ENCODE measurements around the gene GPSM1. TPM values are rescaled to one million over a fixed set of nuclear protein-coding genes. Genes with fewer than 3 reads are reported as not detected.

Gene GPSM1
- total and polyA plus RNA-seq, 9 of the 15 experiments (the other 6 are each of a cell fraction or from before 2014, with no cell fraction given), result 0.04 to 14.2 (median 3.1) TPM

- no peak for TF ChIP-seq XRCC4 (IDR thresholded peaks at IDR 0.05; ENCODE audit: extremely low read depth, insufficient read depth, insufficient read length)
- TF ChIP-seq RBM34 (IDR thresholded peaks at IDR 0.05; ENCODE audit: borderline replicate concordance, insufficient read depth, low read length), result no peak
- TF ChIP-seq, protein P1, sequence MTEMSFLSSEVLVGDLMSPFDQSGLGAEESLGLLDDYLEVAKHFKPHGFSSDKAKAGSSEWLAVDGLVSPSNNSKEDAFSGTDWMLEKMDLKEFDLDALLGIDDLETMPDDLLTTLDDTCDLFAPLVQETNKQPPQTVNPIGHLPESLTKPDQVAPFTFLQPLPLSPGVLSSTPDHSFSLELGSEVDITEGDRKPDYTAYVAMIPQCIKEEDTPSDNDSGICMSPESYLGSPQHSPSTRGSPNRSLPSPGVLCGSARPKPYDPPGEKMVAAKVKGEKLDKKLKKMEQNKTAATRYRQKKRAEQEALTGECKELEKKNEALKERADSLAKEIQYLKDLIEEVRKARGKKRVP (CRISPR knock-in tag; IDR thresholded peaks at IDR 0.05), result no peak
- TF ChIP-seq, protein P2, sequence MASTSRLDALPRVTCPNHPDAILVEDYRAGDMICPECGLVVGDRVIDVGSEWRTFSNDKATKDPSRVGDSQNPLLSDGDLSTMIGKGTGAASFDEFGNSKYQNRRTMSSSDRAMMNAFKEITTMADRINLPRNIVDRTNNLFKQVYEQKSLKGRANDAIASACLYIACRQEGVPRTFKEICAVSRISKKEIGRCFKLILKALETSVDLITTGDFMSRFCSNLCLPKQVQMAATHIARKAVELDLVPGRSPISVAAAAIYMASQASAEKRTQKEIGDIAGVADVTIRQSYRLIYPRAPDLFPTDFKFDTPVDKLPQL (IDR thresholded peaks at IDR 0.05; ENCODE audit: extremely low read depth, insufficient read length), result no peak
- TF ChIP-seq RAD21 (CRISPR knock-in tag; conservative IDR thresholded peaks at IDR 0.05 in 1 of 2, IDR thresholded peaks at IDR 0.05 in 1 of 2), result peak; percentile 80 to 82
- TF ChIP-seq TEAD4 (IDR thresholded peaks at IDR 0.05; ENCODE audit: low read length), result no peak
- TF ChIP-seq TEAD4 (CRISPR knock-in tag; IDR thresholded peaks at IDR 0.05; ENCODE audit: borderline replicate concordance), result no peak
- TF ChIP-seq POLR2A (conservative IDR thresholded peaks at IDR 0.05), result no peak
- no peak for TF ChIP-seq MAFF (IDR thresholded peaks at IDR 0.05; ENCODE audit: low read length)
- no peak for TF ChIP-seq MTF1 (CRISPR knock-in tag; IDR thresholded peaks at IDR 0.05; ENCODE audit: borderline replicate concordance)
- TF ChIP-seq, protein P3, sequence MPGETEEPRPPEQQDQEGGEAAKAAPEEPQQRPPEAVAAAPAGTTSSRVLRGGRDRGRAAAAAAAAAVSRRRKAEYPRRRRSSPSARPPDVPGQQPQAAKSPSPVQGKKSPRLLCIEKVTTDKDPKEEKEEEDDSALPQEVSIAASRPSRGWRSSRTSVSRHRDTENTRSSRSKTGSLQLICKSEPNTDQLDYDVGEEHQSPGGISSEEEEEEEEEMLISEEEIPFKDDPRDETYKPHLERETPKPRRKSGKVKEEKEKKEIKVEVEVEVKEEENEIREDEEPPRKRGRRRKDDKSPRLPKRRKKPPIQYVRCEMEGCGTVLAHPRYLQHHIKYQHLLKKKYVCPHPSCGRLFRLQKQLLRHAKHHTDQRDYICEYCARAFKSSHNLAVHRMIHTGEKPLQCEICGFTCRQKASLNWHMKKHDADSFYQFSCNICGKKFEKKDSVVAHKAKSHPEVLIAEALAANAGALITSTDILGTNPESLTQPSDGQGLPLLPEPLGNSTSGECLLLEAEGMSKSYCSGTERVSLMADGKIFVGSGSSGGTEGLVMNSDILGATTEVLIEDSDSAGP (CRISPR knock-in tag; IDR thresholded peaks at IDR 0.05), result no peak
- TF ChIP-seq SP1 (CRISPR knock-in tag; IDR thresholded peaks at IDR 0.05), result peak; percentile 46; the same call in 1 of the 2 replicates
- peak; percentile 53; the same call in 1 of the 2 replicates for TF ChIP-seq KLF16 (IDR thresholded peaks at IDR 0.05)
- 0 out of 2 replicates have a peak, but pooled peaks have one; percentile 12 for TF ChIP-seq HCFC1 (IDR thresholded peaks at IDR 0.05; ENCODE audit: low read depth, low read length)
- no peak for TF ChIP-seq ZSCAN32 (CRISPR knock-in tag; IDR thresholded peaks at IDR 0.05)
- TF ChIP-seq IFI16 (CRISPR knock-in tag; IDR thresholded peaks at IDR 0.05), result no peak
- TF ChIP-seq ZNF184 (CRISPR knock-in tag; IDR thresholded peaks at IDR 0.05), result no peak
- TF ChIP-seq SNRNP70 (optimal IDR thresholded peaks at IDR 0.05; ENCODE audit: low read depth, low read length), result no peak
- TF ChIP-seq KLF10 (CRISPR knock-in tag; IDR thresholded peaks at IDR 0.05), result no peak
- TF ChIP-seq, protein P4, sequence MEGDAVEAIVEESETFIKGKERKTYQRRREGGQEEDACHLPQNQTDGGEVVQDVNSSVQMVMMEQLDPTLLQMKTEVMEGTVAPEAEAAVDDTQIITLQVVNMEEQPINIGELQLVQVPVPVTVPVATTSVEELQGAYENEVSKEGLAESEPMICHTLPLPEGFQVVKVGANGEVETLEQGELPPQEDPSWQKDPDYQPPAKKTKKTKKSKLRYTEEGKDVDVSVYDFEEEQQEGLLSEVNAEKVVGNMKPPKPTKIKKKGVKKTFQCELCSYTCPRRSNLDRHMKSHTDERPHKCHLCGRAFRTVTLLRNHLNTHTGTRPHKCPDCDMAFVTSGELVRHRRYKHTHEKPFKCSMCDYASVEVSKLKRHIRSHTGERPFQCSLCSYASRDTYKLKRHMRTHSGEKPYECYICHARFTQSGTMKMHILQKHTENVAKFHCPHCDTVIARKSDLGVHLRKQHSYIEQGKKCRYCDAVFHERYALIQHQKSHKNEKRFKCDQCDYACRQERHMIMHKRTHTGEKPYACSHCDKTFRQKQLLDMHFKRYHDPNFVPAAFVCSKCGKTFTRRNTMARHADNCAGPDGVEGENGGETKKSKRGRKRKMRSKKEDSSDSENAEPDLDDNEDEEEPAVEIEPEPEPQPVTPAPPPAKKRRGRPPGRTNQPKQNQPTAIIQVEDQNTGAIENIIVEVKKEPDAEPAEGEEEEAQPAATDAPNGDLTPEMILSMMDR (IDR thresholded peaks at IDR 0.05 in 2 of 3, conservative IDR thresholded peaks at IDR 0.05 in 1 of 3; ENCODE audit: insufficient read depth in 2 of 3, low read depth in 1 of 3, low read length in 3 of 3), result peak; percentile 94 to 97 (median 95)
- no peak for TF ChIP-seq SRSF3 (IDR thresholded peaks at IDR 0.05; ENCODE audit: insufficient read depth, low read length)
- no peak for TF ChIP-seq CBFB (CRISPR knock-in tag; IDR thresholded peaks at IDR 0.05)
- TF ChIP-seq BACH1 (tag; IDR thresholded peaks at IDR 0.05), result no peak
- no peak for TF ChIP-seq ELF2 (CRISPR knock-in tag; IDR thresholded peaks at IDR 0.05)
- TF ChIP-seq SP2 (IDR thresholded peaks at IDR 0.05; ENCODE audit: extremely low read depth, low read depth, low read length, poor library complexity, severe bottlenecking), result no peak
Observed at GRCh38 chr9:136339173-136339957, 12.0 kb downstream of the GPSM1 start (continued).

Measured in K562 (cell line).